ENCODE measurements around the gene ZBTB33. TPM values are rescaled to one million over a fixed set of nuclear protein-coding genes. Genes with fewer than 3 reads are reported as not detected.
A peak's percentile ranks its signal among the peaks of the same experiment; 100 is the strongest.

Gene ZBTB33
- 17.9 and 20.0 TPM in 2 replicates for total RNA-seq
- 4.2 TPM for polyA plus RNA-seq (2012)

GRCh38 chrX:120250522-120251271 is at the start of gene ZBTB33:
Gene ZBTB33, plus strand, starts transcription at chrX:120250812. Its CDS starts 2,604 bp downstream, at chrX:120253416.
- peak; percentile 95 for DNase-seq (ENCODE audit: low read depth)

DNA sequence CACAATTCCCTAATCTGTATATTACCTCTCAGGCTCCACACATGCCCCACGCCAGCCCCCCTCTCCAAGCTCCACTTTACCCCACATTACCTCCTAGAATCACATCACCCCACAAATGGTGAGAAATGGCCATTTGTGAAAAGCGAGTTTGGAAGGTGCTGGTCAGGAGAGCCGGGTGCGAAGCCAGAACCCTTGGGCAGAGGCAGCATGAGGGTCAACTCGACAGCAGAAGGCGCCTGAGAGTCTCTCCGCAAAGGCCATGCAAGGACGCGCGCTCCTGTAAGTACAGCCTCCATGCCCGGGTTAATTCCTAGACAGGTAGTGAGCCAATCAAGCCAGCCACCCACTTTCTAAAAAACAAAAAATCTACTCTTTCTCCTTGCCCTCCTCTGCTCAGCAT is 49.8 kb upstream of the ZBTB33 start:
- DNase-seq (ENCODE audit: low read depth): no peak

DNA sequence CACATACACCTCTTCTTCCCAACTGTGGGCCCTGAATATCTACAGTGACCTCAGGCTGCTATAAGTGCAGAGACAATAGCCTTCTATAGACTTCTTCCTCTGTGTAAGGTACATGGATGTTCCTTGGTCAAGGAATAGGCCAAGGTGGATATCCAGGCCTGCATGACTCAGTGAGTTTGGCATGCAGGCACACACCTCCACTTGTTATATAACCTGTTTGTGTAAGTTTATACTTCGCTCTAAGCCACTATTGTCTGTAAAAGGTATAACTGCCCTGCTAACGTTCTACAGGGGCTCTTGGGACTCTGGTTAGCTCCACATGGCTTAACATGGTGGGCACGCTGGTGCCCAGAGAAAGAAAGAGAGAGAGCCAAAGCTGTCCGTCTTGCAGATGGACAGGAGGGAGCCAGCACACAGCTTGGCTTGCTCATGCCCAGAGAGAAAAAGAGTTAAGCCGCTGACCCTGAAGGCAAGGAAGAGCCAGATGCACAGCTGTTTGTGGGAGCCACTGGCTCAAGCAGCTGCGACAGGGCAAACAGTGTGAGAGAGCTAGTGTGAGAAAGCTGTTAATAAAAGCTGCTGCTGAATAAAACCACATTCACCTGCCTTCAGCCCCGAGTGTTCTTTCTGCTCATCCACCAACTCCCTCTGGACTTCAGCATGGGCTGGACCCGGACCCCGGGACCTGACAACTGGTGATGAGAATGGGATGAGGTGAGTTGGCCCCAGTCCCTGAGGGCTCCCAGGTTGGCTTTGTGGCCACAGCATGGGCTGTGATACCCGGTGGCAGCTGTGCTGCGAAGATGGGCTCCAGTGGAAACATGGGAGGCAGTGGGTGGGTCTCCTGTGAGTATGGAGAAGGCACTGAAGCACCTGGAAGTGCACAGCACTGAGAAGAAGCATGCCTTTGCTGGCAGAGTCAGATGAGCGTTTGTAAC is 44.5 kb upstream of the ZBTB33 start:
- peak; percentile 75 for DNase-seq (ENCODE audit: low read depth)

- peak; percentile 1 for DNase-seq (ENCODE audit: low read depth)
Observed at GRCh38 chrX:120207009-120207605, 43.5 kb upstream of the ZBTB33 start.

DNA sequence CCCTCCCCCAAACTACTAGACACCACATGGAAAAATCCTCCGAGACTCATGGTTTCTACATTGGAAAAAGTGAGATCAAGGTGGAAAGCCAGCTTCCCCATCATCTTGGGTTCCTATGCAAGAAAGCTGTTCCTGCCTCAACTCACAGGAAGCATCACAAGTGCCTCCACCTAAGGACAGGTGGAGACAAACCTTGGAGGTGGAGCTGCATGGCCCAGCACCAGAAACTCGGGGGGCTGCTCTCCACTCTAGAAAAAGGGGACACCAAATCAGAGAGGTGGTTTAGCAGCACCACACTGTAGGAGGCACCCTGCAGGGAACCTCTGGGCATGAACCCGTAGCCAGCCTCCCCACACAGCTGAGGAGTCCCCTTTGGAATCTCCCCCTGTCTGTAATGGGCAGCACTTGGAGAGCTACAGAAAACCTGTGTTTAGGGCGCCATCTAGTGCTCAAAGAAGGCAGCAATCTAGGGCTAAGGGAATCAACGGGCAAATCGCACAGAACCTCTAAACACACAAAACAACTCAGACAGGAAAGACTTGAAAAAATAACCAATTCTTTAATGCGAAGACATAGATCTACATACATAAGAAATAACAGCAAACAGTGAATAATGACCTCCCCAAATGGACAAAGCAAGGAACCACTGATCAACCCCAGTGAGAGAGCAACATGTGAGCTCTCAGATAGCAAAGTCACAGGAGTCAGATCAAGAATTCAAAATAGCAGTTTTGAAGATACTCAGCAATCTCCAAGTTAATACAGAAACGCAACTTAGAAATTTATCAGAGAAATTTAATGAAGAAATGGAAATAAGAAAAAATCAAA is 37.0 kb upstream of the ZBTB33 start:
- DNase-seq (ENCODE audit: low read depth): peak; percentile 66

DNA sequence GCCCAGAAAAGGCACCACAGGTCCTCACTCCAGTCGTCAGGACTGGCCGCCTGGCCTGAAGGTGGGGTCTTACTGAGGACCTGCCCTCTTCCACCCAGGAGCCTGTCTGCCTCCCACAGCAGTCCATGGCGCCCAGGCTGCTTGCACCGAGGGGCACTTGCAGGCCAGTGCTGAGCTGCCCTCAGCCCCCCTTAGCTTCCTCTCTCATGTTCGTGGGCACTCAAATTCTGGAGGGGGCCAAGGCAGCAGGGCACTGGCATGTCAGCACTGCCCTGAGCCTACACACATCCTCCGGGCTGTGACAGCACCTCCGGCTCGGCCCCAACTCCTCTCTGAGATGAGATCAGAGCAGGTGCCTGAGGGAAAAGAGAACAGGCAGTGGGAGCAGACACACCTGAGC is 27.2 kb upstream of the ZBTB33 start:
- no peak for DNase-seq (ENCODE audit: low read depth)

- no peak for DNase-seq (ENCODE audit: low read depth)
Observed at GRCh38 chrX:120224388-120224787, 26.2 kb upstream of the ZBTB33 start.

- no peak for DNase-seq (ENCODE audit: low read depth)
Observed at GRCh38 chrX:120228187-120228908, 22.3 kb upstream of the ZBTB33 start.

- no peak for DNase-seq (ENCODE audit: low read depth)
Observed at GRCh38 chrX:120235284-120235683, 15.3 kb upstream of the ZBTB33 start.

DNA sequence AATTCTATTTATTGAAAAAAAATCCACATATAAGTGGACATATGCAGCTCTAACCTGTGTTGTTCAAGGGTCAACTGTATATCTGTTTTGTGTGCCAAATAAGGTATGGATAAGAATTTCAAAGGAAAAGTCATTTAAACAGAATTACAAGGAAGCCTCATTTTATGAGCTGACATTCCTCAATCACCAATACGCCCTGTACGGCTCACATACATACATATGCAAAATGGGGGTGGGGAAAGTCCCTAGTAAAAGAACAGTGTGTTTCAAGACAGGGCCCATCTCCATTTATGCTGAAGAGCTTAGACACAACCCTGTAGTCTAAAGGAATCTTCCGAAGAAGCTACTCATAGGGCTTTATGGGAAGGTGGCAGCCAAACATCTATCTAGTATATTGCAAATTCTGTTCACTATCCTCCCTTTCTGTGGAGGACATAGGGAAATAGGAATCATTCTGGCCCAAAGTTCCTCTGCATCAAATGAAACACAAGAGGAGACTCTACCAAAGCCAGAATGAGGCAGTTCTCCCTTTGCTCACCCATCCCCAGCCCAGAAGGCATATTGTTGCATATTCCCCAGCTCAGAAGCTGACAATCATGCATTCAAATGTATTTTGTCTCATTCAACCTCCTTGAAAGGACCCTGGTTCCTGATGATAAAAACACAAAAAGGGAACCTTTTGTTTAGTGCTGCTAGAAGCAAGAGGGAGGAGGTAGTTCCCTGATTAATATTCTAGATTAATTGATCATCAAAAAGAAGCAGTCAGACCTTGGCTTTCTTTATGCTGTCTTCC is 13.7 kb upstream of the ZBTB33 start:
- no peak for DNase-seq (ENCODE audit: low read depth)

- no peak for DNase-seq (ENCODE audit: low read depth)
Observed at GRCh38 chrX:120238933-120239332, 11.7 kb upstream of the ZBTB33 start.

DNA sequence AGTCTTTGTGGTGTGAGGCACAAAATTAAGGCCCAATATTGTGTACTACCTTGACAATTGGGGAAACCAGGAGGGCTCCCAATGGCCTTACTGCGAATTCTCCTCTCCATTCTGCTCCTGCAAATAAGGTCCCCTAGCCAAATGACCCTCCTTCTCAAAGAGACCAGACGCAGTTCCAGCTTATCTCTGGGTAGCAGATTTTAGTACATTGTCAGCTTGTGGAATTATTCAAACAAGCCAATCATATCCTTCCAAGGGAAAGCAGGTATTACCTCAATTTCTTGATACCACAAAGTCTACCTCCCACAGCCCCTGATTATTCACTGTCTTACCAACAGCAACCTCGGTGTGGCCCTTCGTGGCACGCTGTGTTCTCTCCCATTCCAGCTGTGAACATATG is 7.8 kb upstream of the ZBTB33 start:
- DNase-seq (ENCODE audit: low read depth): no peak

DNA sequence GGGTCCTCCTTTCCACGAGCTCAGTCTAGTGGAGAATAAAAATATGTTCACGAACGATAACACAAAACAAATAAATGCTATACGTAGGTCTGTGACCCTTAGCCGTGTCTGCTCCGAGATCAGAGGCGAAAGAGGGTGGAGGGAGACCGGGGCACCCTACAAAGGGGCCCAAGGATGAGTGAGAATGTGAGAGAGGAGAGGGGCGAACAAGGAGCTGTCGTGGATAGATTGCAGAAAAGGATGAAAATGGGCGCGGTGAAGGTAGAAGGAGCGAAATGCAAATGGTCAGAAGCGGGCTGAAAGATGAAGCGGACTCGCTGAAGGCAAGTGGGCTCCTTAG is 6.2 kb upstream of the ZBTB33 start:
- DNase-seq (ENCODE audit: low read depth): no peak

GRCh38 chrX:120244735-120245498 is 5.7 kb upstream of the ZBTB33 start:
- DNase-seq (ENCODE audit: low read depth): peak; percentile 77

GRCh38 chrX:120251471-120252011 is 929 bp downstream of the ZBTB33 start:
- DNase-seq (ENCODE audit: low read depth): peak; percentile 22

GRCh38 chrX:120253784-120254183 is 3.2 kb downstream of the ZBTB33 start:
- DNase-seq (ENCODE audit: low read depth): no peak

DNA sequence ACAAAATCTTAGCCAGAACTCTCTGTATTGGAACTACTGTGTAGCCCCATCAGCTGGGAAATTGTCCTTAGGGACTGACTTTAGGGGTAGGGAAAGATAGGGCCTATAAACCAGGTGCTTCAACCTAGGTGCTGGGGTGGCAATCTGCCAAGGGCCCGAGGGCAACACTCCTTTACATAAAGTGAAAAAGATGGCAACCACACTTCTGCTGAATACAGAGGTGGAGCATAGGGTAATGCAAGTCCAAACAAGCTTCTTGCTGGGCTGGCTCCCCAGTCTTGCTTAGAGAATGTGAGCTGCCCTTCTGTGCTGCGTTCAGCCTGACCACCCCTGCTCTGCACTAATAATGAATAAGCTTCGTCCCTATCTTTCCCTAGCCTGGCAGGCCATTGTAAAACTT is 9.8 kb downstream of the ZBTB33 start:
- no peak for DNase-seq (ENCODE audit: low read depth)
